Mucosa of descending colon (tissue), 3 donors: ENCODE results near the gene ZNF740. TPM values are rescaled to one million over a fixed set of nuclear protein-coding genes. Genes with fewer than 3 reads are reported as not detected.

Experiments
- ATAC-seq: fragments of 200-7000 bp; cut with Tn5 transposase; one replicate; pipeline ENCODE4 v1.9.1; 2020; ENCODE audit warnings: mild to moderate bottlenecking, moderate library complexity
- DNase-seq, 3 donors: peaks; one replicate each; pipeline ENCODE4 v3.0.0-alpha.2; 2020
- H3K36me3 ChIP-seq: fragments of 200-600 bp; one replicate; pipeline ENCODE4 v1.8.0; 2021; ENCODE audit warnings: low read depth, mild to moderate bottlenecking
- H3K4me1 ChIP-seq: fragments of 200-600 bp; one replicate; pipeline ENCODE4 v1.8.0; 2021; ENCODE audit warnings: low read depth, mild to moderate bottlenecking
- H3K4me3 ChIP-seq: fragments of 200-600 bp; one replicate; pipeline ENCODE4 v1.8.0; 2021; ENCODE audit warnings: mild to moderate bottlenecking
- H3K9me3 ChIP-seq: fragments of 200-600 bp; one replicate; pipeline ENCODE4 v1.8.0; 2021; ENCODE audit warnings: mild to moderate bottlenecking
- CTCF ChIP-seq: fragments of 200-600 bp; IDR thresholded peaks from one replicate; pipeline ENCODE4 v1.8.0; 2022; ENCODE audit warnings: antibody characterized with exemption, mild to moderate bottlenecking
- intact Hi-C, 2 donors: fragments of 100-400 bp; cut with DNase I in 1 of 2; cut with micrococcal nuclease in 1 of 2; formaldehyde crosslinking; loops; one replicate each; pipeline versions ENCODE4 v1.11.0 to v1.11.1; 2022; cut with DNase I, micrococcal nuclease
- total RNA-seq, 3 donors: library from RNA; stranded (reverse); fragmentation: NEBNext Ultra II Directional in 2 of 3; extraction: Animal tissue kit (Norgen Biotek cat#: 25700) in 2 of 3; gene quantifications; one replicate each; pipeline versions ENCODE4 v1.2.1 to v1.2.4, GENCODE V29; 2021 to 2023
- donor health status: DM: no; HTN: no; CAD: no; lungs with moderate emphysema.
- donor health status: DM: no; HTN: no; CAD: no.
- donor health status: DM: no; HTN: yes; CAD: no.

The ZNF740 gene
- total RNA-seq, 3 donors from 2014 or later, result 26.1 to 52.9 (median 46.0) TPM

- H3K9me3 ChIP-seq, result no peaks in the 10 kb centered on the region
- H3K4me3 ChIP-seq, result no peak overlapping the region
- H3K36me3 ChIP-seq, result no peaks in the 10 kb centered on the region
- peak; percentile 42 for ATAC-seq
- TF ChIP-seq CTCF, result no peak
- intact Hi-C loops, result no loop called here
- peak; percentile 73 to 87 (median 80) for DNase-seq
- peaks cover 32% of the 10 kb centered on the region for H3K4me1 ChIP-seq
Measured at GRCh38 chr12:53230108-53230845, 49.8 kb downstream of the ZNF740 start.

- ATAC-seq, result no peak
- no peak for DNase-seq
Measured at GRCh38 chr12:53231671-53231920, 51.1 kb downstream of the ZNF740 start.

GRCh38 chr12:53231921-53232645, 51.6 kb downstream of the ZNF740 start, which contains the start of gene RARG:
TSS of gene RARG (minus strand) at chr12:53232209. CDS start at chr12:53227545, 4,664 bp downstream.
- TF ChIP-seq CTCF, result no peak
- ATAC-seq (peak; percentile 62), DNase-seq (peak; percentile 66 to 80 (median 79))
- intact Hi-C loops, result no loop called here
- Histone ChIP-seq H3K4me3 (peak within 1 kb of the TSS; percentile 9), H3K4me1 (peaks cover 32% of the 10 kb centered on the region), H3K36me3 (no peaks in the 10 kb centered on the region), H3K9me3 (no peaks in the 10 kb centered on the region)

More at GRCh38 chr12:53231671-53231920, 51.1 kb downstream of the ZNF740 start:
- no peaks in the 10 kb centered on the region for H3K9me3 ChIP-seq
- intact Hi-C loops, result no loop called here
- peak overlapping the region; percentile 9 for H3K4me3 ChIP-seq
- no peaks in the 10 kb centered on the region for H3K36me3 ChIP-seq
- TF ChIP-seq CTCF, result no peak
- peaks cover 32% of the 10 kb centered on the region for H3K4me1 ChIP-seq

- TF ChIP-seq CTCF, result no peak
- intact Hi-C loops, result no loop called here
- Histone ChIP-seq H3K9me3 (no peaks in the 10 kb centered on the region), H3K36me3 (no peaks in the 10 kb centered on the region), H3K4me3 (no peak overlapping the region), H3K4me1 (peaks cover 32% of the 10 kb centered on the region)
- ATAC-seq (peak; percentile 85), DNase-seq (peak; percentile 81 to 84 (median 84))
Measured at GRCh38 chr12:53232646-53233461, 52.3 kb downstream of the ZNF740 start.

GRCh38 chr12:53233671-53234121, 53.2 kb downstream of the ZNF740 start:
- intact Hi-C loops, result no loop called here
- no peak for ATAC-seq

More at GRCh38 chr12:53233671-53234121, 53.2 kb downstream of the ZNF740 start:
- no peaks in the 10 kb centered on the region for H3K36me3 ChIP-seq
- H3K4me3 ChIP-seq, result no peak overlapping the region
- H3K9me3 ChIP-seq, result no peaks in the 10 kb centered on the region
- no peak for TF ChIP-seq CTCF
- peaks cover 32% of the 10 kb centered on the region for H3K4me1 ChIP-seq
- DNase-seq, result peak in 2 of 3 donors; percentile 50 to 63
